Measurements from ENCODE around the gene FPR2.
"Not testable (repeated sequence)": the region's sequence is repeated elsewhere in the genome, so short reads cannot be mapped to it uniquely, and the experiment has no call there.

The FPR2 gene

GRCh38 chr19:51740356-51740755 is 20.6 kb upstream of the FPR2 start:
- DNase-seq: no peak

GRCh38 chr19:51742789-51743188 is 18.2 kb upstream of the FPR2 start:
- DNase-seq: no peak

- no peak for DNase-seq
Measured at GRCh38 chr19:51743405-51743804, 17.6 kb upstream of the FPR2 start.

GRCh38 chr19:51746731-51747130 is 14.2 kb upstream of the FPR2 start:
- no peak for DNase-seq

- no peak for DNase-seq
Measured at GRCh38 chr19:51749979-51750378, 11.0 kb upstream of the FPR2 start.

- DNase-seq: no peak
Measured at GRCh38 chr19:51750400-51751094, 10.4 kb upstream of the FPR2 start.

GRCh38 chr19:51751655-51752054 is 9.3 kb upstream of the FPR2 start, which contains the start of gene FPR1:
Gene FPR1 (minus strand): TSS chr19:51751878. CDS start chr19:51746994, 4,884 bp downstream.
- no peak for DNase-seq

- DNase-seq: no peak
Measured at GRCh38 chr19:51754109-51754508, 6.9 kb upstream of the FPR2 start.

GRCh38 chr19:51754770-51755169 is 6.2 kb upstream of the FPR2 start:
- DNase-seq: no peak

GRCh38 chr19:51755571-51755970 is 5.4 kb upstream of the FPR2 start:
- no peak for DNase-seq

GRCh38 chr19:51761696-51762095 is 716 bp downstream of the FPR2 start:
- DNase-seq: no peak

- DNase-seq: no peak
Measured at GRCh38 chr19:51765086-51765485, 4.1 kb downstream of the FPR2 start.

- DNase-seq: no peak
Measured at GRCh38 chr19:51766461-51766860, 5.5 kb downstream of the FPR2 start.

- no peak for DNase-seq
Measured at GRCh38 chr19:51771376-51772130, 10.6 kb downstream of the FPR2 start.

GRCh38 chr19:51772977-51773376 is 12.0 kb downstream of the FPR2 start:
- no peak for DNase-seq

GRCh38 chr19:51776561-51776960 is 15.6 kb downstream of the FPR2 start:
- DNase-seq: not testable (repeated sequence)

- peak; percentile 73 for DNase-seq
Measured at GRCh38 chr19:51777570-51778462, 16.8 kb downstream of the FPR2 start.

- no peak for DNase-seq
Measured at GRCh38 chr19:51779181-51779580, 18.2 kb downstream of the FPR2 start.

GRCh38 chr19:51779703-51780102 is 18.7 kb downstream of the FPR2 start:
- DNase-seq: no peak

- DNase-seq: no peak
Measured at GRCh38 chr19:51780270-51780669, 19.3 kb downstream of the FPR2 start.

GRCh38 chr19:51781999-51782398 is 21.0 kb downstream of the FPR2 start:
- no peak for DNase-seq

GRCh38 chr19:51783372-51783771 is 22.4 kb downstream of the FPR2 start:
- DNase-seq: peak; percentile 39

GRCh38 chr19:51784109-51784785 is 23.3 kb downstream of the FPR2 start:
- no peak for DNase-seq

Data from RPMI8226 (cell line).